Vagina (tissue), 2 donors: ENCODE data around the gene FUBP3. TPM values are rescaled to one million over a fixed set of nuclear protein-coding genes. Genes with fewer than 3 reads are reported as not detected.

ENCODE experiments used
- DNase-seq, 2 donors: peaks; one replicate each; pipeline ENCODE4 v3.0.0-alpha.2; 2017; ENCODE audit errors: extremely low spot score in 2 of 2
- H3K27ac ChIP-seq: fragments of 200-600 bp; sonication (generic); one replicate; pipeline ENCODE4 v1.5.1; 2019
- H3K27me3 ChIP-seq: fragments of 200-600 bp; sonication (generic); one replicate; pipeline ENCODE4 v1.5.1; 2019
- H3K36me3 ChIP-seq, 2 donors: fragments of 200-600 bp; sonication (generic); one replicate each; pipeline ENCODE4 v1.5.1; 2017 to 2019
- H3K4me1 ChIP-seq: fragments of 200-600 bp; sonication (generic); one replicate; pipeline ENCODE4 v1.5.1; 2019
- H3K4me3 ChIP-seq, 2 donors: fragments of 200-600 bp; sonication (generic); 1 replicate in 1 of 2; 2 replicates in 1 of 2; pipeline ENCODE4 v1.5.1; 2016 to 2019
- H3K9me3 ChIP-seq: fragments of 200-600 bp; sonication (generic); one replicate; pipeline ENCODE4 v1.5.1; 2019
- POLR2A ChIP-seq, 2 donors: fragments of 450-650 bp; IDR thresholded peaks; one replicate each; pipeline ENCODE4 v1.6.1; 2017; ENCODE audit warnings: antibody characterized with exemption in 2 of 2, mild to moderate bottlenecking in 2 of 2, moderate library complexity in 2 of 2
- POLR2AphosphoS5 ChIP-seq, 2 donors: sonication (generic); formaldehyde crosslinking; IDR thresholded peaks; one replicate each; pipeline ENCODE4 v1.9.0; 2017; ENCODE audit warnings: antibody characterized with exemption in 2 of 2, mild to moderate bottlenecking in 2 of 2, low read depth in 1 of 2; ENCODE audit not compliant: insufficient read depth in 1 of 2
- intact Hi-C: fragments of 100-400 bp; cut with DNase I; formaldehyde crosslinking; loops from one replicate; pipeline ENCODE4 v1.15.1; 2023
- total RNA-seq: library from RNA; depleted of rRNA; stranded (reverse); fragments of >200 nt; gene quantifications from one replicate; pipeline ENCODE4 v1.2.3, GENCODE V29; 2016
- TF ChIP-seq, protein P1 (sequence below), 3 experiments: fragments of 450-650 bp in 2 of 3; fragments of 200-600 bp in 1 of 3; sonication (generic) in 1 of 3; IDR thresholded peaks; one replicate each; pipeline ENCODE4 v1.5.1; 2017 to 2019; ENCODE audit warnings: antibody characterized with exemption in 3 of 3, mild to moderate bottlenecking in 2 of 3, moderate library complexity in 2 of 3

Gene FUBP3
- total RNA-seq, 1 donor from 2014 or later, result 33.6 TPM

DNA sequence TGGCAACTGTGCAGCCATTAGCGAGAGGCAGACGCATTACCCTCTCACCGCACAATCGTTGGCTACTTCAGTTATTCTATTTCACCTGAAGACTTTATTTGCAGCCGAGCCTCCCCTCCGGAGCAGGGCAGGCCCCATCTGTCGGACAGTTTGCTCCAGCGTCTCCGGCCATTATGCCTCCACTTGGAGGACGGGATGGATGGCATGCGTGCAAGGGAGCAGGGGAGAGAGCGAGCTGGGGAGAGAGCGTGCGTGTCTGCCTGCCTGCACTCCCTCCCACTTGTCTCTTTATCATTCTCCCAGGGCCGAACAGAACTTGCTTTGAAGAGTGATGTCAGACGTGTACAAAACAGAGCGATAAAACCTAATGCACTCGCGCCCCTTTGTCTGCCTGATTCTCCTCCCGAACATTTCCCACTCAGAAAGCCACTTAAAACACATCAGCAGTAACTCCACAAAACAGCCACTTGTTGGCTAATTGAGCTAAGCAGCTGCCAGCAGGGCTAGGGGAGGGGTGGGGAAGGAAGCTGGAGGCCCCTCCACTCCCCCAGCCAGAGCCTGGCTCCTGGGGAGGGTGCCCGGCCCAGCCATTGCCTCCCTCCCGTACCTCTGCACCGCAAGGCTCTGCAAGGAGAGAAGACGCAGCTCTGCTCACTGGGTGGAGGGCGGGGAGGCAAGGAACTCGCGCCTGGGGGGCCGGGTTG, 43.4 kb upstream of the FUBP3 start:
- Histone ChIP-seq H3K4me1 (peaks cover 32% of the 10 kb centered on the region), H3K27me3 (no peaks in the 10 kb centered on the region), H3K27ac (no peak overlapping the region), H3K9me3 (no peaks in the 10 kb centered on the region), H3K4me3 (peak overlapping the region in 1 of 2 donors; percentile 31), H3K36me3 (no peaks in the 10 kb centered on the region)
- intact Hi-C loops, result no loop called here
- DNase-seq, result no peak
- TF ChIP-seq, protein P1, sequence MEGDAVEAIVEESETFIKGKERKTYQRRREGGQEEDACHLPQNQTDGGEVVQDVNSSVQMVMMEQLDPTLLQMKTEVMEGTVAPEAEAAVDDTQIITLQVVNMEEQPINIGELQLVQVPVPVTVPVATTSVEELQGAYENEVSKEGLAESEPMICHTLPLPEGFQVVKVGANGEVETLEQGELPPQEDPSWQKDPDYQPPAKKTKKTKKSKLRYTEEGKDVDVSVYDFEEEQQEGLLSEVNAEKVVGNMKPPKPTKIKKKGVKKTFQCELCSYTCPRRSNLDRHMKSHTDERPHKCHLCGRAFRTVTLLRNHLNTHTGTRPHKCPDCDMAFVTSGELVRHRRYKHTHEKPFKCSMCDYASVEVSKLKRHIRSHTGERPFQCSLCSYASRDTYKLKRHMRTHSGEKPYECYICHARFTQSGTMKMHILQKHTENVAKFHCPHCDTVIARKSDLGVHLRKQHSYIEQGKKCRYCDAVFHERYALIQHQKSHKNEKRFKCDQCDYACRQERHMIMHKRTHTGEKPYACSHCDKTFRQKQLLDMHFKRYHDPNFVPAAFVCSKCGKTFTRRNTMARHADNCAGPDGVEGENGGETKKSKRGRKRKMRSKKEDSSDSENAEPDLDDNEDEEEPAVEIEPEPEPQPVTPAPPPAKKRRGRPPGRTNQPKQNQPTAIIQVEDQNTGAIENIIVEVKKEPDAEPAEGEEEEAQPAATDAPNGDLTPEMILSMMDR (IDR thresholded peaks at IDR 0.05), result no peak
- TF ChIP-seq POLR2A (IDR thresholded peaks at IDR 0.05), result no peak
- TF ChIP-seq POLR2AphosphoS5 (IDR thresholded peaks at IDR 0.05; ENCODE audit: insufficient read depth in 1 of 2, low read depth in 1 of 2), result no peak

DNA sequence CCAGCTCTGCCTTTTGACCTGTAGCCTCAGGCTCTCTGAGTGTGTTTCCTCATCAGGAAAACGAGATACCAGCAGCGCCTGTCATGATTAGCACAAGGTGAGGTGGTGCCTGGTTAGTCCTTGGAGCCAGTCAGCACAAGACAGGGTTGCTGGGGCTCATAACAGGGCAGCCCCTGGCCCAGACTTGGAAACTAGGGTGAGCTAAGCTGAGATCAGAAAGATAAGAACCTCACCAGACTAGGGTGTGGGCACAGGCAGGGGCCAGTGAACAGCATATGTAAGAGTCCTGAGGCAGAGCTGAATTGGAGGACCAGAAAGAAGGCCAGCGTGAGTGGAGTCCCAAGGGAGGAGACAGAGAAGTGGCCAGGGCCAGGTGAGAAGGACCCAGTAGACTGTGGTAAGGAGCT, 42.7 kb upstream of the FUBP3 start:
- intact Hi-C loops, result no loop called here
- TF ChIP-seq, protein P1 (IDR thresholded peaks at IDR 0.05), result no peak
- no peak for TF ChIP-seq POLR2A (IDR thresholded peaks at IDR 0.05)
- no peak for TF ChIP-seq POLR2AphosphoS5 (IDR thresholded peaks at IDR 0.05; ENCODE audit: insufficient read depth in 1 of 2, low read depth in 1 of 2)
- no peak for DNase-seq
- Histone ChIP-seq H3K9me3 (no peaks in the 10 kb centered on the region), H3K4me3 (no peak overlapping the region), H3K27ac (no peak overlapping the region), H3K27me3 (no peaks in the 10 kb centered on the region), H3K4me1 (peaks cover 32% of the 10 kb centered on the region), H3K36me3 (no peaks in the 10 kb centered on the region)

DNA sequence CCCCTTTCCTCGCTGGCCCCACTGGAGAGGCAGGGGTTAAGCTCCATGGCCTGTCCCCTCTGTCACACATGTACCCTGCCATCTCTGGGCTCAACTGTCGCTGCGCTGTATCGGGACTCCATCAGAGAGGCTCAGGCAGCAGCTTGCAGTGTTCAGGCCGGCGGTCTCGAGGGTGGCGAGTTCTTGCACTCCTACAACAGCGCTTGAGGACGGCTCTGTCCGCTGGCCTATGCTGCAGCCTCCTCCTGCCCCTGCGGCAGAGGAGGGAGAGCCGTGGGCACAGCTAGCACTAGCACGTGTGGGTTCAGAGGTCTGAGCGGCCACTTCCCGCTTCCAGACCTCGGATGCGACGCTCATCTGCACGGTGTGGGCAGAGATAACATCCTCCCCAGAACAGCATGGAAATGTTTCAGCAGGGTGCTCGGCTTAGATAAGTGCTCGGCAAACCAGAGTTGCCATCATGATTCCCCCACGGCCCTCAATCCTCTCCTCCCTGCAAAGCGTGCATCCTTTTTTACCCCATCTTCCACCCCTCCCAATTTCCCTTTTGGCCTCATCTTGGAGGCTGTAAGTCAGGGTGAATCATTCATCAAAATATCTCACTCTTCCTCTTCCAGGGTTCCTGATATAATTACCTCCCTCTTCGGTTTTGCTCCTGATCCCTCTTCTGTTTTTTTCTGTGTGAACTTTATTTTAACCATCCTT, 41.9 kb upstream of the FUBP3 start:
- Histone ChIP-seq H3K4me3 (no peak overlapping the region), H3K27ac (no peak overlapping the region), H3K27me3 (no peaks in the 10 kb centered on the region), H3K9me3 (no peaks in the 10 kb centered on the region), H3K4me1 (peaks cover 32% of the 10 kb centered on the region), H3K36me3 (no peaks in the 10 kb centered on the region)
- no peak for DNase-seq
- TF ChIP-seq POLR2AphosphoS5 (IDR thresholded peaks at IDR 0.05; ENCODE audit: insufficient read depth in 1 of 2, low read depth in 1 of 2) (no peak), POLR2A (IDR thresholded peaks at IDR 0.05) (no peak)
- TF ChIP-seq, protein P1 (IDR thresholded peaks at IDR 0.05), result no peak
- intact Hi-C loops, result no loop called here

DNA sequence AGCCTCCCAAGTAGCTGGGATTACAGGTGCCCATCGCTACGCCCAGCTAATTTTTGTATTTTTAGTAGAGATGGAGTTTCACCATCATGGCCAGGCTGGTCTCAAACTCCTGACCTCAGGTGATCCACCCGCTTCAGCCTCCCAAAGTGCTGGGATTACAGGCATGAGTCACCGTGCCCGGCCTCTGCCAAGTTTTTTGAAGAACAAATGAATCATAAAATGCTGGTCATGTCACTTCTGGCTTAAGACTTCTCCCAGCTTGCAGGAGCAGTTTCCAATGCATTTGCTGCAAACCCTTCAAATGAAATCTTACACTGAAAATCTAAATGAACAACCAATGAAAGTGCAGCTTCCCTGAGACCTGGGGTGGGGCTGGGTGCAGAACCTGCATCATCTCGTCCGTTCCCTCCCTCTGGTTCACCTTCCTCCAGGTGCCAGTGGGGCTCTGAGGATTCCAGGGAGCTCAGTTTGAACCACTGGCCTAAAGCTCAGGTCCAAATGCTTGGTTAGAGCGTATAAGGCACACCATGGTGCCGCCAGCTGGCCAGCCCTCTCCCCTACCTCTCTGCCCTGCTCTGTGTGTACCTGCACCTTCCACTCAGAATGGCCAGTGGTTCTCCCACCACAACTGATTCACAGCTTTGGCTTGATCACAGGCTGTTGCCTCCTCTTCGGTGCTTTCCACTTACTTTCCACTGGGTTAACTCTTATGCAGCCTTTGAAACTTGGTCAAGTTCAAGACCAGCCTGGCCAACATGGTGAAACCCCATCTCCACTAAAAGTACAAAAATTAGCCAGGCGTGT, 39.8 kb upstream of the FUBP3 start:
- Histone ChIP-seq H3K9me3 (no peaks in the 10 kb centered on the region), H3K4me3 (no peak overlapping the region), H3K4me1 (peaks cover 32% of the 10 kb centered on the region), H3K27ac (no peak overlapping the region), H3K36me3 (no peaks in the 10 kb centered on the region), H3K27me3 (no peaks in the 10 kb centered on the region)
- DNase-seq, result no peak
- TF ChIP-seq POLR2AphosphoS5 (IDR thresholded peaks at IDR 0.05; ENCODE audit: insufficient read depth in 1 of 2, low read depth in 1 of 2), result peak in 1 of 2 donors; percentile 65
- TF ChIP-seq, protein P1 (IDR thresholded peaks at IDR 0.05), result no peak
- intact Hi-C loops, result no loop called here
